IMR-90 (cell line): ENCODE measurements around the gene SH3BP5.

Source experiments
- CEBPB ChIP-seq: IDR thresholded peaks from 2 replicates; pipeline ENCODE4 v1.6.1; 2012; ENCODE audit warnings: low read depth, low read length, improper control_type of control experiment
- CHD1 ChIP-seq: IDR thresholded peaks from 2 replicates; pipeline ENCODE4 v1.6.1; 2012; ENCODE audit warnings: low read depth, low read length, improper control_type of control experiment
- CTCF ChIP-seq: conservative IDR thresholded peaks from 2 replicates; pipeline ENCODE4 v1.5.1; 2012; ENCODE audit warnings: mild to moderate bottlenecking, low read depth, low read length, improper control_type of control experiment
- ELK1 ChIP-seq: fragments of 150-350 bp; IDR thresholded peaks from 2 replicates; pipeline ENCODE4 v1.6.1; 2016; ENCODE audit warnings: low read depth, mild to moderate bottlenecking, low read length, moderate library complexity, borderline replicate concordance
- FOS ChIP-seq: fragments of 150-350 bp; IDR thresholded peaks from 2 replicates; pipeline ENCODE4 v1.6.1; 2016; ENCODE audit warnings: low read depth, low read length
- MXI1 ChIP-seq: IDR thresholded peaks from 2 replicates; pipeline ENCODE4 v1.6.1; 2012; ENCODE audit warnings: low read depth, mild to moderate bottlenecking, low read length, moderate library complexity, borderline replicate concordance
- NFE2L2 ChIP-seq: fragments of 150-350 bp; IDR thresholded peaks from 2 replicates; pipeline ENCODE4 v1.6.1; 2016; ENCODE audit warnings: low read depth, mild to moderate bottlenecking, low read length
- POLR2A ChIP-seq: IDR thresholded peaks from 2 replicates; pipeline ENCODE4 v1.6.1; 2012; ENCODE audit warnings: mild to moderate bottlenecking, low read depth, low read length
- RCOR1 ChIP-seq: IDR thresholded peaks from 2 replicates; pipeline ENCODE4 v1.6.1; 2012; ENCODE audit warnings: mild to moderate bottlenecking, low read length, improper control_type of control experiment; ENCODE audit not compliant: insufficient replicate concordance
- RFX5 ChIP-seq: IDR thresholded peaks from 2 replicates; pipeline ENCODE4 v1.8.0; 2012; ENCODE audit warnings: low read depth, mild to moderate bottlenecking, low read length, moderate library complexity

DNA sequence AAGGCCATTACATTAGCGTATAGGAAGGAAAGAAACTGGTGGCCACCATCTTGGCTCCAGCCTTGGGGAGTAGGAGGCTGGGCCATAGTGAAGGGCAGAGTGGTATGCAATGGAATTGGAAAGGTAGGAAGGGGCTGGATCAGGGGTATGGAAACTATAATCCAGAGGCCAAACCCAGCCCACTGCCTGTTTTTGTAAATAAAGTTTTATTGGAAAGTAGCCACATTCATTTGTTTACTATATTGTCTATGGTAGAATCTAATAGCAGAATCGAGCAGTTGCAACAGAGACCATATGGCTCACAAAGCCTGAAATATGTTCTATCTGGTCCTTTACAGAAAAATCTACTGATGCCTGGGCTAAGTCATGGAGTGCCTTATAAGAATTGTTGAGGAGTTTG is 14.1 kb upstream of the SH3BP5 start:
- no peak for TF ChIP-seq MXI1
- no peak for TF ChIP-seq CTCF
- no peak for TF ChIP-seq CHD1
- no peak for TF ChIP-seq RFX5
- TF ChIP-seq ELK1: no peak
- no peak for TF ChIP-seq CEBPB
- no peak for TF ChIP-seq RCOR1
- no peak for TF ChIP-seq NFE2L2
- TF ChIP-seq FOS: no peak
- TF ChIP-seq POLR2A: no peak
